Neuronal stem cell (in vitro differentiated cells): Measurements from ENCODE around the gene DLG5.
A peak's percentile ranks its signal among the peaks of the same experiment; 100 is the strongest.

Source experiments
- DNase-seq: peaks from one replicate; pipeline ENCODE4 v3.0.0-alpha.2; 2013; ENCODE audit warnings: low spot score
- H2AFZ ChIP-seq: one replicate; pipeline ENCODE4 v1.6.1; 2013; ENCODE audit warnings: mild to moderate bottlenecking, low read length, inconsistent platforms
- H2AK5ac ChIP-seq: 2 replicates; pipeline ENCODE4 v1.6.1; 2013; ENCODE audit warnings: low read depth, mild to moderate bottlenecking, inconsistent platforms, low read length, moderate library complexity, mixed read lengths
- H2BK120ac ChIP-seq: 2 replicates; pipeline ENCODE4 v1.6.1; 2013; ENCODE audit warnings: low read depth, mild to moderate bottlenecking, inconsistent platforms, low read length, moderate library complexity, mixed read lengths
- H2BK12ac ChIP-seq: one replicate; pipeline ENCODE4 v1.6.1; 2013; ENCODE audit warnings: low read length, inconsistent platforms
- H2BK15ac ChIP-seq: 2 replicates; pipeline ENCODE4 v1.6.1; 2013; ENCODE audit warnings: mild to moderate bottlenecking, low read length, inconsistent platforms, mixed read lengths
- H2BK5ac ChIP-seq: one replicate; pipeline ENCODE4 v1.6.1; 2013; ENCODE audit warnings: inconsistent platforms, mild to moderate bottlenecking, low read length, moderate library complexity
- H3K14ac ChIP-seq: one replicate; pipeline ENCODE4 v1.6.1; 2013; ENCODE audit warnings: low read length, inconsistent platforms
- H3K18ac ChIP-seq: 2 replicates; pipeline ENCODE4 v1.6.1; 2013; ENCODE audit warnings: low read length, inconsistent platforms
- H3K23ac ChIP-seq: 2 replicates; pipeline ENCODE4 v1.6.1; 2013; ENCODE audit warnings: low read depth, mild to moderate bottlenecking, mixed read lengths, low read length, inconsistent platforms; ENCODE audit not compliant: poor library complexity
- H3K27ac ChIP-seq: replicated peaks from 3 replicates; pipeline ENCODE4 v1.5.1; 2013; ENCODE audit warnings: low read length, inconsistent platforms
- H3K27me3 ChIP-seq, 3 experiments: 2 replicates each; pipeline ENCODE4 v1.6.1; 2013; ENCODE audit warnings: low read length in 3 of 3, mild to moderate bottlenecking in 2 of 3, inconsistent platforms in 1 of 3, low read depth in 1 of 3, mixed read lengths in 1 of 3, moderate library complexity in 1 of 3; ENCODE audit not compliant: control insufficient read depth in 3 of 3, insufficient read depth in 3 of 3
- H3K36me3 ChIP-seq, 2 donors: replicated peaks in 1 of 2; 2 replicates each; pipeline ENCODE4 v1.6.1; 2013; ENCODE audit warnings: low read length in 2 of 2; ENCODE audit not compliant: control insufficient read depth in 2 of 2, insufficient read depth in 2 of 2
- H3K4ac ChIP-seq: 2 replicates; pipeline ENCODE4 v1.6.1; 2013; ENCODE audit warnings: inconsistent platforms, mild to moderate bottlenecking, low read length, moderate library complexity
- H3K4me1 ChIP-seq, 2 donors: 1 replicate in 1 of 2; 2 replicates in 1 of 2; pipeline ENCODE4 v1.6.1; 2013; ENCODE audit warnings: low read length in 2 of 2, low read depth in 1 of 2; ENCODE audit not compliant: control insufficient read depth in 2 of 2, insufficient read depth in 1 of 2
- H3K4me2 ChIP-seq: one replicate; pipeline ENCODE4 v1.6.1; 2013; ENCODE audit warnings: mild to moderate bottlenecking, low read length, inconsistent platforms; ENCODE audit not compliant: insufficient read depth, poor library complexity, severe bottlenecking
- H3K4me3 ChIP-seq, 2 donors: 2 replicates each; pipeline ENCODE4 v1.5.1; 2013; ENCODE audit warnings: low read length in 2 of 2, mild to moderate bottlenecking in 2 of 2, inconsistent platforms in 1 of 2, moderate library complexity in 1 of 2
- H3K79me1 ChIP-seq: one replicate; pipeline ENCODE4 v1.6.1; 2013; ENCODE audit warnings: low read depth, mild to moderate bottlenecking, inconsistent platforms, low read length, moderate library complexity
- H3K9ac ChIP-seq: one replicate; pipeline ENCODE4 v1.6.1; 2013; ENCODE audit warnings: mild to moderate bottlenecking, low read depth, low read length, inconsistent platforms; ENCODE audit not compliant: poor library complexity
- H3K9me3 ChIP-seq, 2 donors: replicated peaks in 1 of 2; 2 replicates each; pipeline versions ENCODE3 to v1.6.1; 2013; ENCODE audit warnings: low read length in 2 of 2, mild to moderate bottlenecking in 2 of 2, inconsistent platforms in 1 of 2, low read depth in 1 of 2, mixed read lengths in 1 of 2, moderate library complexity in 1 of 2; ENCODE audit not compliant: control insufficient read depth in 2 of 2, insufficient read depth in 1 of 2
- H4K8ac ChIP-seq: one replicate; pipeline ENCODE4 v1.6.1; 2013; ENCODE audit warnings: low read depth, mild to moderate bottlenecking, inconsistent platforms, low read length, moderate library complexity
- H4K91ac ChIP-seq: one replicate; pipeline ENCODE4 v1.6.1; 2013; ENCODE audit warnings: low read length, low read depth, mild to moderate bottlenecking, inconsistent platforms; ENCODE audit not compliant: poor library complexity
- WGBS, 2 donors: extraction: QIAGEN DNeasy Blood & Tissue Kit; methylation state at CpG; one replicate each; pipeline ENCODE4 v1.1.7; 2013; ENCODE audit warnings: missing lambda C conversion rate in 2 of 2, mixed read lengths in 1 of 2; ENCODE audit not compliant: insufficient read length in 2 of 2, insufficient replicate concordance in 1 of 2; ENCODE audit errors: extremely low coverage in 2 of 2; 5-methylcytosine and 5-hydroxymethylcytosine counted together

DLG5 gene

GRCh38 chr10:77771851-77772250 is 154.7 kb downstream of the DLG5 start:
- no peak overlapping the region for H3K4ac ChIP-seq
- H4K91ac ChIP-seq, result no peak overlapping the region
- H2BK12ac ChIP-seq, result no peak overlapping the region
- no peak overlapping the region for H3K4me2 ChIP-seq
- H3K23ac ChIP-seq, result no peak overlapping the region
- peaks cover 0 to 7% of the 10 kb centered on the region in 2 donors for H3K9me3 ChIP-seq
- H3K18ac ChIP-seq, result no peak overlapping the region
- H3K4me1 ChIP-seq, result no peaks in the 10 kb centered on the region
- H2AFZ ChIP-seq, result no peak overlapping the region
- H2AK5ac ChIP-seq, result no peak overlapping the region
- H2BK15ac ChIP-seq, result no peak overlapping the region
- no peak overlapping the region for H3K14ac ChIP-seq
- no peaks in the 10 kb centered on the region for H3K27me3 ChIP-seq
- H2BK5ac ChIP-seq, result no peak overlapping the region
- no peak for DNase-seq
- H3K4me3 ChIP-seq, result no peak overlapping the region
- H3K9ac ChIP-seq, result no peak overlapping the region
- H3K79me1 ChIP-seq, result no peaks in the 10 kb centered on the region
- no peak overlapping the region for H3K27ac ChIP-seq
- no peaks in the 10 kb centered on the region for H3K36me3 ChIP-seq
- no peak overlapping the region for H4K8ac ChIP-seq
- H2BK120ac ChIP-seq, result no peak overlapping the region
- no CpG with 5 or more reads among the region's 7 CpGs for WGBS, 2 donors

GRCh38 chr10:77771450-77771849 is 155.1 kb downstream of the DLG5 start:
- H2BK12ac ChIP-seq, result no peak overlapping the region
- no peak overlapping the region for H3K4ac ChIP-seq
- H3K79me1 ChIP-seq, result no peaks in the 10 kb centered on the region
- no peak overlapping the region for H2BK15ac ChIP-seq
- H2BK5ac ChIP-seq, result no peak overlapping the region
- H4K91ac ChIP-seq, result no peak overlapping the region
- no peak overlapping the region for H3K27ac ChIP-seq
- no peak for DNase-seq
- no peaks in the 10 kb centered on the region for H3K36me3 ChIP-seq
- no peak overlapping the region for H3K18ac ChIP-seq
- no peak overlapping the region for H2BK120ac ChIP-seq
- no CpG with 5 or more reads among the region's 4 CpGs for WGBS, 2 donors
- no peak overlapping the region for H3K9ac ChIP-seq
- H3K4me2 ChIP-seq, result no peak overlapping the region
- no peak overlapping the region for H4K8ac ChIP-seq
- H3K9me3 ChIP-seq, result peaks cover 0 to 3% of the 10 kb centered on the region in 2 donors
- no peak overlapping the region for H2AK5ac ChIP-seq
- H3K14ac ChIP-seq, result no peak overlapping the region
- no peaks in the 10 kb centered on the region for H3K27me3 ChIP-seq
- no peak overlapping the region for H3K4me3 ChIP-seq
- H3K4me1 ChIP-seq, result no peaks in the 10 kb centered on the region
- no peak overlapping the region for H2AFZ ChIP-seq
- H3K23ac ChIP-seq, result no peak overlapping the region

GRCh38 chr10:77770868-77771175 is 155.7 kb downstream of the DLG5 start:
- no peak for DNase-seq
- Histone ChIP-seq H3K4me2 (no peak overlapping the region), H3K9ac (no peak overlapping the region), H2AK5ac (no peak overlapping the region), H2AFZ (no peak overlapping the region), H3K27me3 (no peaks in the 10 kb centered on the region), H3K4me3 (no peak overlapping the region), H2BK15ac (no peak overlapping the region), H3K4ac (no peak overlapping the region), H2BK120ac (no peak overlapping the region), H3K27ac (no peak overlapping the region), H4K91ac (no peak overlapping the region), H3K79me1 (no peaks in the 10 kb centered on the region), H3K9me3 (no peaks in the 10 kb centered on the region), H3K14ac (no peak overlapping the region), H3K18ac (no peak overlapping the region), H2BK12ac (no peak overlapping the region), H3K36me3 (no peaks in the 10 kb centered on the region), H3K4me1 (no peaks in the 10 kb centered on the region), H4K8ac (no peak overlapping the region), H2BK5ac (no peak overlapping the region), H3K23ac (no peak overlapping the region)
- no CpG with 5 or more reads among the region's 7 CpGs for whole genome bisulfite sequencing, 2 donors

GRCh38 chr10:77770081-77770867 is 156.3 kb downstream of the DLG5 start:
- no peak overlapping the region for H3K9ac ChIP-seq
- H3K36me3 ChIP-seq, result no peaks in the 10 kb centered on the region
- no peaks in the 10 kb centered on the region for H3K9me3 ChIP-seq
- no peaks in the 10 kb centered on the region for H3K4me1 ChIP-seq
- no peak overlapping the region for H2BK120ac ChIP-seq
- H4K8ac ChIP-seq, result peak overlapping the region; percentile 52
- no peaks in the 10 kb centered on the region for H3K79me1 ChIP-seq
- no peak overlapping the region for H3K27ac ChIP-seq
- peak overlapping the region; percentile 33 for H3K18ac ChIP-seq
- H2AFZ ChIP-seq, result no peak overlapping the region
- no CpG with 5 or more reads among the region's 18 CpGs for WGBS, 2 donors
- no peak for DNase-seq
- no peak overlapping the region for H2AK5ac ChIP-seq
- H4K91ac ChIP-seq, result no peak overlapping the region
- H2BK5ac ChIP-seq, result no peak overlapping the region
- H3K23ac ChIP-seq, result peak overlapping the region; percentile 13
- H3K27me3 ChIP-seq, result no peaks in the 10 kb centered on the region
- H3K4me3 ChIP-seq, result peak overlapping the region in 1 of 2 donors; percentile 1
- H3K4ac ChIP-seq, result no peak overlapping the region
- no peak overlapping the region for H3K14ac ChIP-seq
- no peak overlapping the region for H2BK12ac ChIP-seq
- no peak overlapping the region for H3K4me2 ChIP-seq
- no peak overlapping the region for H2BK15ac ChIP-seq
